Endothelial cell (in vitro differentiated cells): Measurements from ENCODE around the gene DEDD. TPM values are rescaled to one million over a fixed set of nuclear protein-coding genes. Genes with fewer than 3 reads are reported as not detected.

ENCODE experiments used
- DNase-seq: peaks from one replicate; pipeline ENCODE4 v3.0.0; 2021; ENCODE audit warnings: low spot score
- H3K27ac Mint-ChIP-seq: one replicate; pipeline ENCODE4 v1.8.0; 2021; ENCODE audit warnings: mixed read lengths, inconsistent platforms; ENCODE audit not compliant: unreplicated experiment
- H3K27me3 Mint-ChIP-seq: one replicate; pipeline ENCODE4 v1.8.0; 2021; ENCODE audit warnings: mild to moderate bottlenecking, moderate library complexity, mixed read lengths, inconsistent platforms; ENCODE audit not compliant: unreplicated experiment
- H3K36me3 Mint-ChIP-seq: one replicate; pipeline ENCODE4 v1.8.0; 2021; ENCODE audit warnings: mild to moderate bottlenecking, low read depth, mixed read lengths, inconsistent platforms; ENCODE audit not compliant: unreplicated experiment
- H3K4me1 Mint-ChIP-seq: one replicate; pipeline ENCODE4 v1.8.0; 2021; ENCODE audit warnings: mild to moderate bottlenecking, mixed read lengths, inconsistent platforms; ENCODE audit not compliant: unreplicated experiment
- H3K4me3 Mint-ChIP-seq: one replicate; pipeline ENCODE4 v1.8.0; 2021; ENCODE audit warnings: mild to moderate bottlenecking, mixed read lengths, inconsistent platforms; ENCODE audit not compliant: unreplicated experiment
- H3K9me3 Mint-ChIP-seq: one replicate; pipeline ENCODE4 v1.8.0; 2021; ENCODE audit warnings: mixed read lengths, inconsistent platforms; ENCODE audit not compliant: unreplicated experiment
- total RNA-seq: library from RNA; stranded (reverse); fragmentation: NEBNext Ultra II Directional; extraction: Animal tissue kit (Norgen Biotek cat#: 25700); gene quantifications from one replicate; pipeline ENCODE4 v1.2.1, GENCODE V29; 2021; ENCODE audit not compliant: unreplicated experiment
- TF ChIP-seq, protein P1 (sequence below): fragments of 200-600 bp; sonication (generic); IDR thresholded peaks from one replicate; pipeline ENCODE4 v1.5.0; 2021; ENCODE audit warnings: antibody characterized with exemption; ENCODE audit not compliant: unreplicated experiment

Gene DEDD
- total RNA-seq, 1 donor from 2014 or later: 133 TPM

DNA sequence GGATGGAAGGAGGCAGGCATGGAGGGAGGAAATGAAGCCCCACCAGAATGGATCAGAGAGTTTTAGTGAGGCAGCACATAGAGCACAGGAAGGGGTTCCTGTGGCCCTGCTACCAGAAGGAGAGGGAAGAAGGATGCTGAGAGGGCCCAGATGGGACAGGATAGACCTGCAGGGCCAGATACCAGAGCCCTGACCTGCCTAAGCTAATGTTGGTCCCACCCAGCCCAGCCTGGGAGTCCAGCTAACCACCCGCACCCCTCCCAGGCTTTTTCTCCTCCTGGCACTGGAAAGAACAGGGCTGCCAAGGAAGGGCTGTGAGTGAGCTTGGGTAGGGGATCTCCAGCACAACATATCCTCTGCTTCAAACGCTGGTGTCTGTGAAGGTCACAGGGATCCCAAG lies 50.0 kb downstream of the DEDD start:
- peaks cover 7% of the 10 kb centered on the region for H3K4me1 Mint-ChIP-seq
- H3K9me3 Mint-ChIP-seq: no peaks in the 10 kb centered on the region
- no peaks in the 10 kb centered on the region for H3K36me3 Mint-ChIP-seq
- no peak overlapping the region for H3K27ac Mint-ChIP-seq
- TF ChIP-seq, protein P1, sequence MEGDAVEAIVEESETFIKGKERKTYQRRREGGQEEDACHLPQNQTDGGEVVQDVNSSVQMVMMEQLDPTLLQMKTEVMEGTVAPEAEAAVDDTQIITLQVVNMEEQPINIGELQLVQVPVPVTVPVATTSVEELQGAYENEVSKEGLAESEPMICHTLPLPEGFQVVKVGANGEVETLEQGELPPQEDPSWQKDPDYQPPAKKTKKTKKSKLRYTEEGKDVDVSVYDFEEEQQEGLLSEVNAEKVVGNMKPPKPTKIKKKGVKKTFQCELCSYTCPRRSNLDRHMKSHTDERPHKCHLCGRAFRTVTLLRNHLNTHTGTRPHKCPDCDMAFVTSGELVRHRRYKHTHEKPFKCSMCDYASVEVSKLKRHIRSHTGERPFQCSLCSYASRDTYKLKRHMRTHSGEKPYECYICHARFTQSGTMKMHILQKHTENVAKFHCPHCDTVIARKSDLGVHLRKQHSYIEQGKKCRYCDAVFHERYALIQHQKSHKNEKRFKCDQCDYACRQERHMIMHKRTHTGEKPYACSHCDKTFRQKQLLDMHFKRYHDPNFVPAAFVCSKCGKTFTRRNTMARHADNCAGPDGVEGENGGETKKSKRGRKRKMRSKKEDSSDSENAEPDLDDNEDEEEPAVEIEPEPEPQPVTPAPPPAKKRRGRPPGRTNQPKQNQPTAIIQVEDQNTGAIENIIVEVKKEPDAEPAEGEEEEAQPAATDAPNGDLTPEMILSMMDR: no peak
- no peak for DNase-seq
- peaks cover 17% of the 10 kb centered on the region for H3K27me3 Mint-ChIP-seq
- no peak overlapping the region for H3K4me3 Mint-ChIP-seq

DNA sequence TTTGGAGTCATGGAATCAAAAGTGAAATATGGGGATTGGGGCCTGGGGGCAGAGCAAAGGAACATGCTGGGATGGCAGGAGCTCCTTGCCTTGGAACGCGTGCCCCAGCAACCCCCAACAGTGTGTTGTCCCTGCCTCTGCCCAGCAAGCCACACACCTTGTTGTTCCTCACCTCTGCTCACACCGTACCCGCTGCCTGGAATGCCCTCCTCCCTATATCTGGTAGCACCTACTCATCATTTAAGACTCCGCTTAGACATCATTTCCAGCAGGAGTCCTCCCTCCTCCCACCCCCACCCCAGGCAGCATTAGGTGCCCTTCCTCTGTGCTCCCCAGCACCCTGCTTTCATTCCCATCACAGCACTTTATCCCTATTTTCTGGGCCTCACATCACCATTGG lies 50.9 kb downstream of the DEDD start:
- Mint-ChIP-seq H3K9me3 (no peaks in the 10 kb centered on the region), H3K4me3 (no peak overlapping the region), H3K4me1 (peaks cover 7% of the 10 kb centered on the region), H3K27ac (no peak overlapping the region), H3K27me3 (peaks cover 16% of the 10 kb centered on the region), H3K36me3 (no peaks in the 10 kb centered on the region)
- DNase-seq: no peak
- TF ChIP-seq, protein P1: no peak

DNA sequence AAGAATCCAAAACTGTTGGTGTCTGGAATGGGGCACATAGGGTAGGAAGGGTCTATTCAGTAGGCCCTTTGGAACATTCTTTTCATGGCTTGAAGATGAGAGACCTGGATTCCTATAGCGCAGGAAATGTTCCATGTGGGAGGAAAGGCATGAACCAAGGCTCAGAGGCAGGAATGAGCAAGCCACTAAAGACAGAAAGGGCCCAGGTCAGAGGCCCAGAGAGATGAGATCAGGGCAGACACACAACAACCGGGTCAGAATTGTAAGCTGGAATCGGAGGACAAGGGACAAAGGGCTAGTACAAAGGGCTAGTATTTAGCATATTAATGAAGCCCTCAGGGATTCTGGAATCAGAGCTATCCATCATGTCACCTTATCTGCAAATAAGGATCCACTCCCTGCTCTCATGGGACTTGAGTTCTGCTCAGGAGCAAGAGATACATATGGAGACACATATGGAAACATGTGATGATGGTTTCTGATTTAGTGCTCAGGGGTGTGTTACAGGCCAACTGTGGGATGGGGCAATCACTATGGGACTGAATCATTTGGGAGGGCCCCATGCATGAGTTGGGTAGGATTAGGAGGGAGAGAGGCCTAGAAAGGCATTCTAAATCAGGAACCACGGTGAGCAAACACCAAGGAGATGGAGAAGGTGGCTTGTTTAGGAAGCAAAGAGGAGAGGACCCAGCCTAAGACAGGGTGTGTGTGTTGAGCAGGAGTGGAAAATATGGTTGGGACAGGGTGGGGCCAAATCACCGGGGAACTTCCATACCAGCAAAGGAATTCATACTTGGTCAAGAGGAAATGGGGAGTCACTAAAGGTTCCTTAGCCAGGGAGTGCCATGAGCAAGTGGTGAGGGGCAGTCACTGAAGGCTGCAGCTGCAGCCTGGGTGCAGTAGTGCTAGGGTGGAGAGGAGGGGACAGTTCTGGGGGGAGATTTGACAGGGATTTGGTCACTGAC lies 51.7 kb downstream of the DEDD start:
- Mint-ChIP-seq H3K27me3 (peaks cover 14% of the 10 kb centered on the region), H3K27ac (no peak overlapping the region), H3K9me3 (no peaks in the 10 kb centered on the region), H3K4me3 (no peak overlapping the region), H3K36me3 (no peaks in the 10 kb centered on the region), H3K4me1 (peaks cover 3% of the 10 kb centered on the region)
- DNase-seq: no peak
- TF ChIP-seq, protein P1: no peak

DNA sequence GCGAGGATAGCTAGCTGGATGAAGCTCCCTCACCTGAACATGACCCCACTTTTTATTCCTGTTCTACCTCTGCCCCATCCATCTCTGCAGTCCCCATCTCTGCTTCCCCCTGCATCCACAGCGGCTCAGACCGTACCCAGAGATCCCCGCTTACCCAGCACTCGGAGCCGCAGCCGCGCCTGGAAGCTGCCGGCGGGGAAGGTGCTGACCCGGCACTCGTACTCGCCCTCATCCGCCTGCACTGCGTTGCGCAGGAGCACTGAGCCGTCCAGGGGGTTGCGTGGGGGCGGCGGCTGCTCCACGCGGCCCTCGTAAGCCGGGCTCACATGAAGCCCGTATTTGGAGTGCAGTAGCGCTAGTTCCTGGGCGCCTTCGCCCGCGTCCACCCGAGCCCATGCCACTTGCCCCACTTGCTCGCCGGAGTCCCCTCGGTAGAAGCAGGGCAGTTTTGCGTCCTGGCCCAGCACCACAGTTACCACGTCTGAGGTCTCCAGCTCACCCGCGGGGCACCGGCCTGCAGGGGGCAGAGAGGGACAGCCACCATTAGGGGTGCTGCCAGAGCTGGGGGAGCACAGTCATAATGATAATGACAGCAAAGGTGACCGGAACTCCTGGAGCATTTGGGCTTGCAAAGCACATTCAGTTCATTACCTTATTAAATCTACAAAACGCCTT lies 52.9 kb downstream of the DEDD start:
- Mint-ChIP-seq H3K27ac (no peak overlapping the region), H3K9me3 (no peaks in the 10 kb centered on the region), H3K36me3 (no peaks in the 10 kb centered on the region), H3K4me3 (no peak overlapping the region), H3K4me1 (peaks cover 3% of the 10 kb centered on the region), H3K27me3 (peaks cover 17% of the 10 kb centered on the region)
- DNase-seq: no peak
- TF ChIP-seq, protein P1: no peak

DNA sequence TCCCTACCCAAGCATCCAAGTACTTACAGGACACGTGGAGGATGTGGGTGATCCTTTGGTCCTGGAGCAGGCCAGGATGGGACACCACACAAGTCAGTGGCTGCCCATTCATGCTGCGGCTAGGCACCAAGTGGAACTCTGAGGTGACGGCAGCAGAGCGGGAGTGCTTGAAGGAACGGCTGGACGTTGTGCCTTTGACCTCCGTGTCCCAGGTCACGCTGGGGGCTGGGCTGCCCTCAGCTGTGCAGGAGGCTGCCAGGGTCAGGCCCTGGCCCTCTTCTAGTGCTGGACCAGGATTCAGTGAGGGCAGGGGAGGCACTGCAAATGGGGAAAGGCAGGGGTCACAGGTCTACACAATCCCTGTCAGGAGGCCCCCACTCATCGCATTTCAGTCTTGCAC lies 55.0 kb downstream of the DEDD start:
- no peaks in the 10 kb centered on the region for H3K4me1 Mint-ChIP-seq
- peaks cover 16% of the 10 kb centered on the region for H3K27me3 Mint-ChIP-seq
- peaks cover 3% of the 10 kb centered on the region for H3K36me3 Mint-ChIP-seq
- no peak overlapping the region for H3K4me3 Mint-ChIP-seq
- no peak for DNase-seq
- H3K9me3 Mint-ChIP-seq: no peaks in the 10 kb centered on the region
- TF ChIP-seq, protein P1: no peak
- no peak overlapping the region for H3K27ac Mint-ChIP-seq
